Loucy (cell line): ENCODE results near the gene NSF.
A peak's percentile ranks its signal among the peaks of the same experiment; 100 is the strongest.

Source experiments
- H2AFZ ChIP-seq: fragments of 200-600 bp; sonication (generic); 2 replicates; pipeline ENCODE4 v1.6.0; 2016; ENCODE audit warnings: antibody characterized with exemption, mild to moderate bottlenecking, low read length, moderate library complexity
- H3F3A ChIP-seq: fragments of 200-600 bp; 2 replicates; pipeline ENCODE4 v1.6.0; 2016; ENCODE audit warnings: antibody characterized with exemption, low read depth, mild to moderate bottlenecking
- H3K27me3 ChIP-seq: fragments of 200-600 bp; sonication (generic); 2 replicates; pipeline ENCODE4 v1.6.1; 2014; ENCODE audit warnings: low read length, mild to moderate bottlenecking; ENCODE audit not compliant: insufficient read depth, poor library complexity, severe bottlenecking
- H3K36me3 ChIP-seq: fragments of 200-600 bp; sonication (generic); 2 replicates; pipeline ENCODE4 v1.6.1; 2016; ENCODE audit warnings: low read length; ENCODE audit not compliant: insufficient read depth
- H3K4me1 ChIP-seq: fragments of 200-600 bp; sonication (generic); 2 replicates; pipeline ENCODE4 v1.5.1; 2014; ENCODE audit warnings: low read length, mild to moderate bottlenecking; ENCODE audit not compliant: insufficient read depth, poor library complexity, severe bottlenecking
- H3K4me2 ChIP-seq: fragments of 200-600 bp; sonication (generic); 2 replicates; pipeline ENCODE4 v1.6.0; 2014; ENCODE audit warnings: antibody characterized with exemption, low read length, low read depth, mild to moderate bottlenecking; ENCODE audit not compliant: poor library complexity, severe bottlenecking
- H3K4me3 ChIP-seq: fragments of 200-600 bp; sonication (generic); 2 replicates; pipeline ENCODE4 v1.5.1; 2014; ENCODE audit warnings: low read length, mild to moderate bottlenecking, mixed read lengths; ENCODE audit not compliant: poor library complexity, severe bottlenecking
- H3K79me2 ChIP-seq: fragments of 200-600 bp; sonication (generic); 2 replicates; pipeline ENCODE4 v1.6.1; 2014; ENCODE audit warnings: low read length; ENCODE audit not compliant: insufficient read depth
- H3K9ac ChIP-seq: fragments of 200-600 bp; sonication (generic); 2 replicates; pipeline ENCODE4 v1.6.0; 2014; ENCODE audit warnings: mild to moderate bottlenecking, low read depth, low read length, moderate library complexity; ENCODE audit not compliant: poor library complexity, severe bottlenecking
- H3K9me2 ChIP-seq: fragments of 200-600 bp; sonication (generic); replicated peaks from 2 replicates; pipeline ENCODE4 v1.6.1; 2016; ENCODE audit warnings: low read depth, low read length, mixed read lengths
- H3K9me3 ChIP-seq: fragments of 200-600 bp; sonication (generic); 2 replicates; pipeline ENCODE4 v1.6.1; 2014; ENCODE audit warnings: mild to moderate bottlenecking, antibody characterized with exemption, low read length, low read depth; ENCODE audit not compliant: insufficient read depth
- H4K20me1 ChIP-seq: fragments of 200-600 bp; sonication (generic); 2 replicates; pipeline ENCODE4 v1.6.0; 2014; ENCODE audit warnings: antibody characterized with exemption, low read length, mild to moderate bottlenecking; ENCODE audit not compliant: insufficient read depth, poor library complexity, severe bottlenecking
- EZH2phosphoT487 ChIP-seq: fragments of 200-600 bp; IDR thresholded peaks from 2 replicates; pipeline ENCODE4 v1.6.1; 2018; ENCODE audit warnings: antibody characterized with exemption, mild to moderate bottlenecking, moderate library complexity, borderline replicate concordance
- TF ChIP-seq, protein P1 (sequence below): fragments of 200-600 bp; sonication (generic); conservative IDR thresholded peaks from 2 replicates; pipeline ENCODE4 v1.5.1; 2014; ENCODE audit warnings: mild to moderate bottlenecking, antibody characterized with exemption, low read length

Gene NSF

DNA sequence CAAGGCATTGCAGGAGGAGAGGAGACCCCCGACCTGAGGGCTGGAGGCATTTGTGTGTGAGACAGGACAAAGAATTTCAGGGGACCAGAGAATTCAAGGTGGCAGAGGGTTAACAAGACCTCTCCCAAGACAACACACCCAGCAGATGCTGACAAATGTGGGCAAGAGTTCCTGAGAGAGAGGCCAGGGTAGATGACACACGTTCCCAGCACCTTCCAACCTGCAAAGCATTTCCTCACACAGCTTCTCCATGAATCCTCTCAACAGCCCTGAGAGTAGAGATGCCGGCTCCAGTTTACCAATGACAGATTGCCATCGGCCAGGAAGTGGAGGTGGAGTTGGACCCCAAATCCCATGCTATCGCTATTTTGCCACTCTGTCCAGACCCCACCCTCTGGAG lies 203.1 kb downstream of the NSF start:
- Histone ChIP-seq H3K36me3 (no peaks in the 10 kb centered on the region), H4K20me1 (no peaks in the 10 kb centered on the region), H3K27me3 (no peaks in the 10 kb centered on the region), H3F3A (no peaks in the 10 kb centered on the region), H2AFZ (no peak overlapping the region), H3K4me2 (peak overlapping the region; percentile 31), H3K9ac (no peak overlapping the region), H3K9me3 (no peaks in the 10 kb centered on the region), H3K79me2 (no peaks in the 10 kb centered on the region), H3K4me1 (peaks cover 10% of the 10 kb centered on the region), H3K4me3 (no peak overlapping the region), H3K9me2 (no peaks in the 10 kb centered on the region)
- TF ChIP-seq, protein P1, sequence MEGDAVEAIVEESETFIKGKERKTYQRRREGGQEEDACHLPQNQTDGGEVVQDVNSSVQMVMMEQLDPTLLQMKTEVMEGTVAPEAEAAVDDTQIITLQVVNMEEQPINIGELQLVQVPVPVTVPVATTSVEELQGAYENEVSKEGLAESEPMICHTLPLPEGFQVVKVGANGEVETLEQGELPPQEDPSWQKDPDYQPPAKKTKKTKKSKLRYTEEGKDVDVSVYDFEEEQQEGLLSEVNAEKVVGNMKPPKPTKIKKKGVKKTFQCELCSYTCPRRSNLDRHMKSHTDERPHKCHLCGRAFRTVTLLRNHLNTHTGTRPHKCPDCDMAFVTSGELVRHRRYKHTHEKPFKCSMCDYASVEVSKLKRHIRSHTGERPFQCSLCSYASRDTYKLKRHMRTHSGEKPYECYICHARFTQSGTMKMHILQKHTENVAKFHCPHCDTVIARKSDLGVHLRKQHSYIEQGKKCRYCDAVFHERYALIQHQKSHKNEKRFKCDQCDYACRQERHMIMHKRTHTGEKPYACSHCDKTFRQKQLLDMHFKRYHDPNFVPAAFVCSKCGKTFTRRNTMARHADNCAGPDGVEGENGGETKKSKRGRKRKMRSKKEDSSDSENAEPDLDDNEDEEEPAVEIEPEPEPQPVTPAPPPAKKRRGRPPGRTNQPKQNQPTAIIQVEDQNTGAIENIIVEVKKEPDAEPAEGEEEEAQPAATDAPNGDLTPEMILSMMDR, result no peak
- no peak for TF ChIP-seq EZH2phosphoT487

DNA sequence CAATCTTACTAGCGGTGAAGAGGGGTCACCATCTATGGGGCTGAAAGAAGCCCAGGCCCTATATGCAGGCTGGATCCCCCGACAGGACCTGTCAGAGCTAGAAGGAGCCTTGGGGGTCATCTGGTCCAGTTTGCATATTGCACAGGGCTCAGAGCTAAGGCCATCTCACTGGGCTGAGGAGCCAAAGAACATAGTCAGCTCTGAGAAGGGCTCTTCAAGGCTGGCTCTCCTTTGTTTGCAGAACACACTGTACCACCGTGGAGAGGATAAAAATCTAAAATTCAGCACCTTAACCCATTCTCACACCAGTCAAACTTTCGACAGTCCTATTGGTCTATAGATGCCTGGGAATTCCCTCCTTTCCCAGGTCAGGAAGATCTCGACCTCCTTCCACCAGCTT lies 203.8 kb downstream of the NSF start:
- Histone ChIP-seq H3K79me2 (no peaks in the 10 kb centered on the region), H3K4me2 (peak overlapping the region; percentile 31), H3K9me3 (no peaks in the 10 kb centered on the region)

DNA sequence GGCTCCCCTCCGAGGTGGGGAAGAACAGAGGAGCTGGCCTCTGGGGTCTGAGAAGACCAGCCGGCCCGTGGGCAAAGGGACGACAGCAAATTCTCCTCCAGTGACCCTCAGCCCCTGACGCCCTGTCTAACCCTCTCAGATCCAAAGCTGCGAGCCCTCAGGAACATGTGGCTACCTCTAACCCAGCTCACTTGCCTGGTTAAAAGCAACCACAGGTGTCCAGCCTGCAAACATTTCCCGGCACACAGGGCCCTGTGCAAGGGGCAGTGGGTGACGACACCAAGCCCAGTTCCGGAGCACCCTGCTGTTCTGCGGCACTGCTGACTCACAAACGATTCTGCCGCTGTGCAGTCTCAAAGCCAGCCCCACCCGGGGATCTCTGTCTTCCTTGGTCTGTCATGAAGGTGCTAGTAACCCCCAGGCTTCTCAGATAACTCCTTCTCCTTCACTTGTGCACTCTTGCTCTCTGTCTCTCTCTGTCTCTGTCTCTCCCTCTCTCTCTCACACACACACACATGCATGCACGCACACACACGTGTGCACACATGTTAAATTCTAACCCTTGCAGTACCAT lies 205.0 kb downstream of the NSF start:
- H4K20me1 ChIP-seq, result no peaks in the 10 kb centered on the region
- H3F3A ChIP-seq, result no peaks in the 10 kb centered on the region
- peaks cover 10% of the 10 kb centered on the region for H3K4me1 ChIP-seq
- H3K9me2 ChIP-seq, result no peaks in the 10 kb centered on the region
- H3K27me3 ChIP-seq, result no peaks in the 10 kb centered on the region
- no peak overlapping the region for H2AFZ ChIP-seq
- no peak overlapping the region for H3K9ac ChIP-seq
- H3K4me2 ChIP-seq, result no peak overlapping the region
- no peak overlapping the region for H3K4me3 ChIP-seq
- H3K36me3 ChIP-seq, result no peaks in the 10 kb centered on the region
- TF ChIP-seq EZH2phosphoT487, result no peak
- TF ChIP-seq, protein P1, result no peak
- H3K9me3 ChIP-seq, result no peaks in the 10 kb centered on the region
- H3K79me2 ChIP-seq, result no peaks in the 10 kb centered on the region

More for the DNA sequence above, 203.8 kb downstream of the NSF start:
- H3K9ac ChIP-seq, result no peak overlapping the region
- no peaks in the 10 kb centered on the region for H3K27me3 ChIP-seq
- H3K9me2 ChIP-seq, result no peaks in the 10 kb centered on the region
- H3K4me3 ChIP-seq, result no peak overlapping the region
- no peaks in the 10 kb centered on the region for H4K20me1 ChIP-seq
- peaks cover 10% of the 10 kb centered on the region for H3K4me1 ChIP-seq
- no peaks in the 10 kb centered on the region for H3K36me3 ChIP-seq
- no peaks in the 10 kb centered on the region for H3F3A ChIP-seq
- H2AFZ ChIP-seq, result no peak overlapping the region
- no peak for TF ChIP-seq EZH2phosphoT487
- TF ChIP-seq, protein P1, result no peak
